ENCODE measurements around the gene SLC43A3.
"Not testable (repeated sequence)": the region's sequence is repeated elsewhere in the genome, so short reads cannot be mapped to it uniquely, and the experiment has no call there.

The SLC43A3 gene

DNA sequence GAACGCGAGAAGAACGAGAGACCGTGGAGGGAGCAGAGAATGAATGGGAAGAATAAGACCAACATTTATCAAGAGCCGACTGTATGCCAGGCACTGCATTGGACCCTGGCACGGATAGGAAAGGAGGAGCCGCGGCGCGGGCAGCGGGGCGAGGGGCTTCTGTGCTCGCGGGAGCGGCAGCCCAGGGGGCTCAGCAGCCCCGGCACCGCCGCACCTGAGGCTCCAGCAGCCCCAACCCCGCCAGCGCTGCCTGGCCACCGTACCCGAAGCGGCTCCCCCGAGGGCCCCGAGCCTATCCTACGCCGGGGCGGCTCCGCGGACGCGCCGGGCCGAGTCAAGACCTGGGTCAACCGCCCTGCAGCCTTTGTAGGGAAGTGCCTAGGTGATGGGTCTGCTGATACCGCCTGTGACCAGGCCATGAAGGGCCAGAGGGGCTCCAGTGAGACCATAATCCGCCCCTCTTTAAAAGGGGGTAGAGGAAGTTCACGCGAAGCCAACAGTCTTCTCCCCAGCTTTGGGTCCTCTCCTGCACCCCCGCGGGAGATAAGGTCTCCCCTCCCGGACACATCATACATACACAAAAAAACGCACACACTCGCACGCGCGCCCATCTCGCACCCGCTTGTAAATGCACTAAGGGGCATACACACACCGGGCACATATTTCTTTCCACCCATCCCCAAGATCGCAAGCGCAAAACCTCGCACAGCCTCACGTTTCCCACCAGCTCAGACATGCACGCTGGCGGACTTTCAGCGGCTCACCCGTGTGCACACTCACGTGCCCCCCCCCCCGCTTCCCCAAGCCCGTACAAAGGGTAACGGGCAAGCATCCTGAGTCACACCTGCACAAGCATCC, 32.5 kb upstream of the SLC43A3 start:
- DNase-seq (ENCODE audit: low read depth): no peak

DNA sequence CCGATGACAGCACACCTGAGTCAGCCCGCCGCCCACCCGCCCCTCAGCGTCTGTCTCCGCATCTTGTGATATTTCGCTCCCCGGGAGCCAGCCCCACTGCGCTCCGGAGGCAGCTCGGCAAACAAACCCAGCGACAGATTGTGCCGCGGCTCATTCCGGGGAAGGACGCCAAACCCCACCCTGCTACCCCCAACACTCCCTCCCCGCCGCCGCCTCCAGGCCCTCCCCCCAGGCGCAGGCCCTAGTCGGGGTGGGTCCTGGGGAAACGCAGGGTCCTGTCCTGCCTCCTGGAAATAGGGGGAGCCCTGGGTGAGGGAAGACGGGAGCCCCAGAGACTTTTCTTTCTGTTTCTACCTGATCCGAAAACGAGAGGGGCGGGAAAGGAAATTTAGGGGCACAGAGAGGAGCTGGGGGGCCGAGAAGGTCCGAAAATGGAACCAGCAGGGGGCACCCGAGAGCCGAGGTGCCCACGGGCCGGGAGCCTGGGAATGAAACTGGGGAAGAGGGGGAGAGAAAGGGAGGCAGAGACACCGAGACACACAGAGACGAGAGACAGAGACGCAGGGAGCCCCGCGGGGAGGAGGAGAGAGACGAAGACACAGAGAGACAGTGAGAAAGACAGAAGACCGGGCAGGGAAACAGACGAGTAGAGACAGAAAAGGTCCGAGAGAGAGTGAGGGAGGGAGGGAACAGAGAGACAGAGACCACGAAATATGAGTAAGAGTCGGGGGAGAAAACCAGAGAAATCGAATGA, 31.7 kb upstream of the SLC43A3 start:
- no peak for DNase-seq (ENCODE audit: low read depth)

DNA sequence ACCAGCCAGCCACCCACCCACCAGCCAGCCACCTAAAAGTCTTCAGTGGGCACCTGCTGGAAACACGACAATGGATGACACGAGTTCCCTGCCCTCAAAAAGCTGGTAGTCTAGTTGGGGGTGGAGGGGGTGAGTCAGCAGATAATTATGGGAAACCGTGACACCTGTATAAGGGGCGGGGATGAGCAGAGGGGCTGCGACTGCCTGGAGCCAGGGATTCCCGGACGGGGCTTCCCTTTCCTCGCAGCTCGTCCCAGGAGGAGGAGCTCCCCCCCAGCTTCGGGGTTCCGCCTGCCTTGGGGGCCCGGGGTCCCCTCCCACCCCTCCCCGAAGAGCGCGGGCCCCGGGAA, 31.1 kb upstream of the SLC43A3 start:
- no peak for DNase-seq (ENCODE audit: low read depth)

DNA sequence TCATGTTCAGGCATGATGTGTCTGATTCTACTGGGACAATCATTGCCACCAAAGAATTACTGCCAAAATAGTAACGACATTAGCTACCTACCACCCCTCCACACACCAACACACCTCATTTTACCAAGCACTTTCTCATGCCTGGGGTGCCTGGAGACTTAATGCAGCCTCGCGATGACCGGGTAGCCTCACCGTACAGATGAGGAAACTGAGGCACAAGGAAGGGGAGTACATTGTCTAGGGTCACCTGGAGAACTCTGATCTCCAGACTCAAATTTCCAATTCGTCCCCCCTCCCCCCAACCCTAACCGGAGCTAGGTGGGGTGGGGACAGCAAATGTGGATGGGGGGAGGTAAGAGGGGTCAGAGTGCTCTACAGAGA, 30.7 kb upstream of the SLC43A3 start:
- DNase-seq (ENCODE audit: low read depth): no peak

DNA sequence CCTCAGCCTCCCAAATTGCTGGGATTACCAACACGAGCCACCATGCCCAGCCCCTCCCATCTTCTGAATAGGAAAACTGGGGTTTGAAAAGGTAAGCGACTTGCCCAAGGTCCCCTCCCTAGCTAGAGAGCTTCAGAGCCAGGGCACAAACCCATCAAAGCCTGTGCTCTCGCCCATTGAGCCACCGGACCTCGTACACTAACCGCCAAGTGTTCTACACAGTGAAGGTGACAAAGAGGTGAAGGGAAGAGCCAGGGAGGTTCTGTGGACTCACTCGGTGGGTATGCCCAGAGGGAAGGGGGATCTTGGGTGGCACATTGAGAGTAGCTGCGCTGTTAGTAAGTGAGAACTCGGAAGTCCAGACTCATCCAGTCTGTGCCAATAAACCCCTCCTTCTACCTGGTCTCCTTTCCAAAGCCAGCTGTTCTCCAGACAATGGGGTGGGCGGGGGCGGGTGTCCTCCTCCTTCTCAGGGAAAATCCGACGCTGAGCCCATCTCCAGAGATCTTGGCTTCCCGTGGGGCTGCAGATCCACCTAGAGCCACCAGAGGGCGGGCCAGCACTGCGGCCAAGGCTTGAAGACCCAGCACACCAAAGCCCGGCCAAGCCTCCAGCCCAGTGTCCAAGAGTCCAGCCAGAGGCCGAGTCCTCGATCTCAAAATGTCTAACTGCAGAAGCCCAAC, 30.2 kb upstream of the SLC43A3 start:
- DNase-seq (ENCODE audit: low read depth): peak; percentile 69

DNA sequence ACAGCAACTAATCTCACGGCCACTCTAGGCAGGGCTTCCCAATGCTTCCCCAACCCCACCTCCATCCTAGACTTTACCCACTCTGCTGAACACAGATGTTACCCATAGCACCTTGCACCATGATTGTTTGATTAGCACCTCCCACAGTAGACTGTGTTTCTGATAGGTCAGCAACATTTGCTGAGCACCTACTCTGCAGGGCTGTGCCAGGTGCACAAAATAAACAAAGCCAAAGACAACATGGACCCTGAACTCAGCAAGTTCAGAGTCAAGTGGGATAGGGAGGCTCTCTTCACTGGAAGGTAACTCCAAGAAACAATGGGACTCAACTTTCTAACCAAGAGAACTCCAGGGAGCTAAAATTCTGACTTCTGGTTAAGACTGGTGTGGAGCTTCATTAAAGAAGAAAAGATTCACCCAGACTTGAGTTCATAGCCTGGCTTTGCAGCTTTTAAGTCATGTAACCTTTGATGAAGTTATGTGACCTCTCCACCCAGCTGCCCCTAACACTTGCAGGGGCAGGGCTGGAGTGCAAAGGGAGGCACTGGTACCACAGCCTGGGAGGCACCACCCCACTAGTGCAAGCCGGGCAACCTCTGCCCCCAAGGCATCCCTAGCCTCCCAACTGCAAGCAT, 26.7 kb upstream of the SLC43A3 start:
- no peak for DNase-seq (ENCODE audit: low read depth)

DNA sequence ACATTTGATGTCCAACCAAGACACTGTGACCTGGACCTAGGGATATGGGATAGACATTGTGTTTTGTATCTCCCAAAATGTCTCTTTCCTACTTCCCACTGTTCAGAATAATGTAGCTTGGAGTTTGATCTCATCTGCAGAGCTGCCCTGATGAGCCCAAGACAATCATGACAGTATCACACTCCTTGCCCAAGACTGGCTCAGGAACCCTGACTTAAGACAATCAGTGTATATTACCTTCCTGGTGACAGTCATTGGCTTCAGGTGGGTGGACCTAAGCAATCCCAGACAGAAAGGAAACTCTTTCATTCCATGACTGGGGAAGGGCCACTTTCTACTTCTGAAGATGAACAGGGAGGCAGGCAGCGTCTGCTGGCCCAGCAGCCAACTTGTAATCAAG, 19.1 kb upstream of the SLC43A3 start:
- DNase-seq (ENCODE audit: low read depth): no peak

DNA sequence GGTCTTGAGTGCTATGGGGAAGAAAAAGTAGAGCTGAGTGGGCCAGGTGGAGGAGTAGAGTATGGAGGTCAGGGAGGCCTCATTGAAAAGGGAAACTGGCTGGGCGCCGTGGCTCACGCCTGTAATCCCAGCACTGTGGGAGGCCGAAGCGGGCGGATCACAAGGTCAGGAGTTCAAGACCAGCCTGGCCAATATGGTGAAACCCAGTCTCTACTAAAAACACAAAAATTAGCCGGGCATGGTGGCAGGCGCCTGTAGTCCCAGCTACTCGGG, 18.1 kb upstream of the SLC43A3 start:
- not testable (repeated sequence) for DNase-seq (ENCODE audit: low read depth)

DNA sequence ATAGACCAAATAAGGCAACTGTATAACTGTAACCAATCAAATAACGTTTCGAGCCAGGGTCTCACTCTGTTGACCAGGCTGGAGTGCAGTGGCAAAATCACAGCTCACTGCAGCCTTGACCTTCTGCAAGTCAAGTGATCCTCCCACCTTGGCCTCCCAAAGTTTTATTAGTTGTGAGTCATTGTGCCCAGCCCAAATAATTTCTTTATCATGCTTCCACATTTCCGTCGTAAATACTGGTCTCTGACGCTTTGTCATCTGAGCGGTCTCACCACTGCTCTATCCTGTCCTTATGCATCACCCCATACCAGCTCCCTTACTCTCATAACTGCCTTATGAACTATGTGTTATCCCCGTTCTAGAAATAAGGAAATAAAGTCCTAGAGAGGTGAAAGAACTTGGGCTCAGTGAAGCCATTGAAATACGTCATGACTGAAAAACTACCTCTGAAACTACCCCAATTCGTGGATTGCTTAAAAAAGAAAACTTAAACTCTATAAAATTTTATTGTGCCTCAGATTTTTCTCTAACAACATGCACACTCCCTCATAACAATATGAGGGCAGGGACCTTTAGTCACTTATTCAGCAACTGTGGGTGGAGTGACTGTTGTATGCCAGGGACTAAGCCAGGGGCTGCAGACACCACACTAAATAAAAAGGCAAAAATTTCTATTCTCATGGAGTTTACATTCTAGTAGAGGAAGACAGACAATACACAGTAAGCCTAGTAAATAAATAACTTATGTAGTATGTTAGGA, 17.6 kb upstream of the SLC43A3 start:
- DNase-seq (ENCODE audit: low read depth): no peak

DNA sequence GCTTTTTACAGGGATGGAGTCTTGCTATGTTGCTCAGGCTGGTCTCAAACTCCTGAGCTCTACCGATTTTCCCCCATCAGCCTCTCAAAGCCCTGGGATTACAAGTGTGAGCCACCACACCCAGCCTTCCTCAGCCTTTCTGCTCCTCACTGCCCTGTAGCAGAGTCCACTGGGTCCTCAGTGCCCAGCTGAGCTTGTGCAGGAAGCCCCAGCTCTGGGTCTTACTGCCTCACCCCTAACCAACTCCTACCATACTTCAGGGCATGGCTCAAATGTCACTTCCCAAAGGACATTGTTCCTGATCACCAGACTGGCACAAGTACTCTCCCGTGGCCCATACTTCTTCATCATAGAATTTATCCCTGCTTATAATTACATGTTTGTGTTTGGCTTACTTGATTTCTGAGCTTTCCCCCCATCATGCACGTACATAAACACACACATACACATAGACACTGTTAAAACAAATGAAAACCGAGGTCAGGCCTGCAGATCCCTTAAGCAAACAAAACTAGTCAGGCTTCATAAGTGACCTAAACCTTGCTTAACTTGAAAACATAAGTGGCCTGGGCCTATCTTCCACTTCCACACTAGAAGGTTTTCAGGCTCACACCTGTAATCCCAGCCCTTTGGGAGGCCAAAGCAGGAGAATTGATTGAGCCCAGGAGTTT, 14.0 kb upstream of the SLC43A3 start:
- no peak for DNase-seq (ENCODE audit: low read depth)

DNA sequence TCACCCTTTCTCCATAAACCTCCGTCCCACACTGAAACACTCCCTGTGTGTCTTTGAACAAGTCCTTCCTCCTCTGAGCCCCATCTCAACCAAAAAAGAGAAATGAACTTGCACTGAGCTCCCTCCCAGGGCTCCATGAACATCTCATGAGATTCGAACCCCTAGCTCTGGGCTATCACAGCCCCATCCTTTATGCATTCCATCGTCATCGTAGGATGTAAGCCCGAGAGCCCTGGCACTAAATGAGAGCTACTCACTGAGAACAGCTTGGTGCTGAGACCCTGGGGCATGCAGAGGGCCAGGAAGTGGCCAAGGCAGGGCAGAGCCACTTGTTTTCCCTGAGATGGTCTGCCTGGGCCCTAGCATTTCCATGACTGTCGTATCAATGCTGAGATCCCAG, 12.9 kb upstream of the SLC43A3 start:
- no peak for DNase-seq (ENCODE audit: low read depth)

DNA sequence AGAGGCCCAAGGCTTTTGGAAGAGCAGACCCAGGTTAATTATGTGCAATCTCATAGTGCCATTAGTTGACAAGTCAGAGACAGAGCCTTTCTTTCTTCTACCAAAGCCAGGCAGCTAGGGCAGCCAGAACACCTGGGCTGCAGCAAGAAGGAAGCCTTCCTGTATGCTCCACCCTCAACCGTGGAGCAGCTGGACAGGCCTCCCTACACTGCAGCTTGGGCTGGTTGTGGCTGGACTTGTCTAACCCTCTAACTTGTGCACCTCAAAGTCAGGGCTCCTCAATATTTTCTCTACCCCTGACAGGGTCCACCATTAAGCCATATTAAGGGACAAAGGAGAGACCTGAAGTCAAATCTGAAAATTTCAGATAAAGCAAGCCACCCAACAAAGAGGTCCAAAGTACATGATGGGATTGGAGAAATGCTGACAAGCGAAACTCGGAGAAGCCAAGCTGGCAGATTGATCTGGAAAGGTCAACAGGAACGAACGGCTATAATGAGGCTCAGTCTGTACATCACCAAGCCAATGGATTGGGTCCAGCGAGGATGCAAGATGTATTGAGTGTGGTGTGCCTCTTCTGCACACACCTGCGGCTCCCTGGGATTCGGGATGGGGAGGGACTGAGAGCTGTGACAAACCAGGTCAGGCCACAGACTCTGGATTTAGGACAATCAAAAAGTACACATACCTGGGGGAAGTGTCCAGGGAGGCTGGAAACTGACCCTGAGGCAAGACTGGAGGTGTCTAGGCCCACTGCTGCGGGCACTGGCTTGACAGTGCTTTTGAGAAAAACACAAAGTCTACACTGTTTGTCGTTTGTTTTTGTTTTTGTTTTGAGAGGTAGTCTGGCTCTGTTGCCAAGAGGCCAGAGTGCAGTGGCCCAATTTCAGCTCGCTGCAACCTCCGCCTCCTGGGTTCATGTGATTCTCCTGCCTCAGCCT, 11.7 kb upstream of the SLC43A3 start:
- no peak for DNase-seq (ENCODE audit: low read depth)

DNA sequence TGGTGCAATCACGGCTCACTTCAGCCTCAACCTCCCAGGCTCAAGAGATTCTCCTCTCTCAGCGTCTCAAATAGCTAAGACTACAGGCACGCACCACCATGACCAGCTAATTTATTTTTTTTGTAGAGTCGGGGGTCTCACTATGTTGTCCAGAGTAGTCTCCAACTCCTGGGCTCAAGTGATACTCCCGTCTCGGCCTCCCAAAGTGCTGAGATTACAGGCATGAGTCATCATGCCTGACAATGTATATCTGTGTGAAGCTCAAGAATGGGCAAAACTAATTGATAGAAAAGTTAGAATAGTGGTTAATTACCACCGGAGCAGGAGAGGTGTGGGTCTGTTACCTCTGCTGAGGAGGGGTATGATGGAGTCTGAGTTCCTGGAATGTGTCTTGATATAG, 9.1 kb upstream of the SLC43A3 start:
- DNase-seq (ENCODE audit: low read depth): no peak

DNA sequence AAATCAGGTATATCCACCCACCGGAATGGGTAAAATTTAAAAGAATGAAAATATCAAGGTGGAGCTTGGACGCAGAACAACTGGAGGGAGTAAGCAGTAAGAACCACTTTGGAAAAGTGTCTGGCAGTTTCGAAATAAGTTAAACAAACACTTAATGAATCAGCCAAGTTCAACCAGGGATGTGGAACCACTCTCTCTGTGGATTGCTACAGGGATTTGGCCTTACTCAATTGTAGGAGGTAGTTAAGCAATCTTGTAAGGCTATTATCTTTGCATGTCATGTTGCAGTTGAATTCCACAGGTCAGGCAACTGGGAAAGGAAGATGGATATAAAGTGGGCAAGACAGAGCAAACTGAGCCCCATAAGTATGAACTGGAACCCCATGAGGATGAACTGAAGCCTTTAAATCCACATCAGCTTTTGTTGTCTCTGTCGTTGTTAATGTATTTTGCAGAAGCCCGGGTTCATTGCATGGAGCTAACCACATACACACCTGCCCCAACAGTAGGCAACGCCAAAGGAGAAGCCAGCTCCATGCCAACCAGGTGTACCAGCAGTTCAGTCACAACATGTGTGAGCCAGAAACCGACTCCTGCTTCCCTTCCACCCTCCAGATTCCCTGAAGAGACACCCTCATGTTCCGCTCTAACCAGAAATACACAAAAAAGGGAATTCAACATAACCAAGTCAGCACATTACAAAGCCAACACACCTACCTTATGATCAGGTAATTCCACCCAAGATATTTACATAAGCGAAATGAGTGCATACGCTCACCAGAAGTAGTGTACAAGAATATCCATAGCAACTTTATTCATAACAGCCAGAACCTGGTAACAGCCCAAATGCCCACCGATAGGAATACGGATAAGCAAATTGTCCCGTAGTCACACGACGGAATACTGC, 8.0 kb upstream of the SLC43A3 start:
- peak; percentile 99 for DNase-seq (ENCODE audit: low read depth)

DNA sequence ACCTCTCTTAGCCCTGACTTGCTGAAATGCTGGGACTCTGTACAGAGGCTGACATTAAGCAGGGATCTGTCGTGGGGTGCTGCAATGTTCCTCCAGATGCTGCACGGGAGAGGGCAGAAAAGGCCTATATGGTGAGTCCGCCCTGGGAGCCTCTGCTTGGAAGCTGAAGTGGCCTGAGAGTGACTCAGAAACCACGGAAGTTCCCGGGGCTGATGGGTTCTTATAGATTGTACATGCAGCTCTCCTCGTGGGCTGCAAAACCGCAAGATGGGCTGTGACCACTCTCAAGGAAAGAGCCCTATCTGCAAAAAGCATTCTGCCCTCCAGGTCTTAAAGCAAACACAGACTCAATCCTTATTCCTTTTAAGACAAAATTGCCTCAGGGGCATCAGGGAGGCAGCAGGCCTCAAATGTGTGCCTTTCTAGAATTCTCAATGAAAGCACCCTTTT, 5.8 kb upstream of the SLC43A3 start:
- peak; percentile 97 for DNase-seq (ENCODE audit: low read depth)

DNA sequence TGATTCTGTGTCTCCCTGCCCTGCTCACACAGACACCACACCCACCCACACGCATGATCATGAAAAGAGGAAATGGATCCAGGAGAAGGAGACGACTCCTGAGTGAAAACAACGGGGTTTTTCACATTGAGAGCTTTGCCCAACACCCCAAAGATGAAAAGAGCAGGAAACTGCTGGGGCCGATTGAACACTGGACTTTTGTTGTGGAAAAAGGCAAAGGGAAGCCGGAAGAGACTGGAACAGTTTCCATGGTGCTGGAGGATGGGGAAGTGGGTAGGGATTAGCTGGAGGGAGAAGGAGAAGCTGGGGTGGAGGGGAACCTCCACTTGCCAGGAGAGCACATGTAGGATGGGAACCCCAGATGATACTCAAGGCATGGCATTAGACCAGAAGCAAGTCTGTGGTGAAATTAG, 5.2 kb upstream of the SLC43A3 start:
- DNase-seq (ENCODE audit: low read depth): no peak

DNA sequence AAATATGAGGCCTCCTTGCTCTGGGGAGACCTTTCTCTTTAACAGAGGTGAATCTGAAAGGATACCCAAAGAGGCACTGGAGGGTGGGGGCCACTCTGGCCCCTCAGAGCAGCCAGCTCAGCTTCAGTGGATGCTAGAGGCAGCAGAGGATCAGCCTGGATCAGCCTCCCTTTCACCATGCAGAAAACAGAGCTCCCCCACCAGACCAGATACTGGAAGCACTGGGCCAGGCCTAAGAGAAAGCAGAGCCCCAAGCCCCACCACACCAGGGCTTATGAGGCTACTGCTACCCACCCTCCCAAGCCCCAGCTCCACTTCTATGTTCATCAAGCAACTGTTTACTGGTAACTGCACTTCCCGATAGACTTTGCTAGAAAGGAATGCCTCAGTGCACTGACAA, 4.0 kb upstream of the SLC43A3 start:
- no peak for DNase-seq (ENCODE audit: low read depth)

DNA sequence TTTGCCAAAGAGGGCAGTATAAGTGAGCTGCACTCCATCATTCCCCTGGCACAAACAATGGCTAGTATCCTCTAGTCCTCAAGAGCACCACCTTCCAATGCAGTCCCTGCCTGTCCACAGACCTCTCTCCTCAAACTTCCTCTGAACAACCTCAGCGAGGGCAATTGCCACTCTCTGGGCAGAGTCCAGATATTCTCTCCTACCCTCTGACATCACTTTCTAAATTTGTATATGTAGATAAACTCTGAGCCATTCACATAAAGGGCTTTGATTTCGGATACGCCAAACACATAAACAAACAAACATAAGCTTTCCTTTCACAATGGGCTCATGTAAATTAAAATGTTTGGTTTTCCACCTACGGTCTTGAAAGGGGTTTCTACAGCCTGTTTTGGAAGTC, 3.0 kb upstream of the SLC43A3 start:
- DNase-seq (ENCODE audit: low read depth): no peak

DNA sequence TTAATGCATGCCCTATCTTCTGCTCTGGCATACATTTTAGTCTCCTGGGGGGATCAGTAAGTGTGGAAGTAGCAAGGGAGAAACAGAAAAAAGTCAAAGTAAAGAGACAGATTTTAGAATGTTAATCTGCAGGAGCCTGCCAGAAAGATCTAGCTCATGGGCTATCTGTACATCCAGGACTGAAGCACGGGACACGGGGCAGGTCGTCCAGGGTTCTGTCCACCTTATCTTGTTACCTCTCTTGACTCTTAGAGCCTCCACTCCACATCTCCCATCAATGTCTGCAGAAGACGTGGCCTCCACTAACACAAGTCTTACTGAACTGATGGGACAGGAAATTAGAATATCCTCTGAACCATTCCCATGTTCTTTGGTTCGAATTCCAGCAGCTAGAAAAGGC, 1.7 kb upstream of the SLC43A3 start:
- no peak for DNase-seq (ENCODE audit: low read depth)
